GM12865 (cell line): Measurements from ENCODE around the gene KIAA1217.

Source experiments
- DNase-seq: peaks from one replicate; pipeline ENCODE4 v3.0.0; 2010; ENCODE audit warnings: low read depth
- H3K4me3 ChIP-seq: 2 replicates; pipeline ENCODE4 v1.5.1; 2011; ENCODE audit warnings: mild to moderate bottlenecking, low read depth, low read length, control low read depth
- TF ChIP-seq, protein P1 (sequence below): IDR thresholded peaks from 2 replicates; pipeline ENCODE4 v1.5.1; 2011; ENCODE audit warnings: low read length, control low read depth, low read depth, inconsistent platforms; ENCODE audit not compliant: insufficient read depth; ENCODE audit errors: missing control alignments

The KIAA1217 gene

DNA sequence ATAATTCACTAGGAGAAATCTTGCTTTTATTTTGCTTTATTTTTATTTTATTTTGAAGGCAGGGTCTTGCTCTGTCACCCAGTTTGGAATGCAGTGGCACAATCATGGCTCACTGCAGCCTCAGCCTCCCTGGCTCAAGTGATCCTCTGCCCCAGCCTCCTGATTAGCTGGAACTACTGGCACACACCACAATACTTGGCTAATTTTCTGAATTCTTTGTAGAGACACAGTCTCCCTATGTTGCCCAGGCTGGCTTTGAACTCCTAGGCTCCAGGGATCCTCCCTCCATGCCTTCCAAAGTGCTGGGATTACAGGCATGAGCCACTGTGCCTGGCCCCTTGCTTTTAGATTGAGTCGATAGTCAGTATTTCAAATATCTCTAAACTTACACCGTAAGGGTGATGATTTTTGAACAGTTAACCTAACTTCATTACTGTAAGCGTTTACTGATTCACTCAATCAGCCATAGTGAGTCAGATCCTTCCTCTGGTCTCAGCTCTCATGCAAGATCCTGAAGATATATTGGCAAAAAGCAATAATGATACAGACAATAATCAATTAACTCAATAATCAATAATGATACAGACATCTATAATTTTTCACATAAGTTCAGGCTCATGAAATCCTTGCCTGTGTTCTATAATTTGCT is 239.5 kb downstream of the KIAA1217 start:
- no peak overlapping the region for H3K4me3 ChIP-seq
- DNase-seq = no peak
- TF ChIP-seq, protein P1, sequence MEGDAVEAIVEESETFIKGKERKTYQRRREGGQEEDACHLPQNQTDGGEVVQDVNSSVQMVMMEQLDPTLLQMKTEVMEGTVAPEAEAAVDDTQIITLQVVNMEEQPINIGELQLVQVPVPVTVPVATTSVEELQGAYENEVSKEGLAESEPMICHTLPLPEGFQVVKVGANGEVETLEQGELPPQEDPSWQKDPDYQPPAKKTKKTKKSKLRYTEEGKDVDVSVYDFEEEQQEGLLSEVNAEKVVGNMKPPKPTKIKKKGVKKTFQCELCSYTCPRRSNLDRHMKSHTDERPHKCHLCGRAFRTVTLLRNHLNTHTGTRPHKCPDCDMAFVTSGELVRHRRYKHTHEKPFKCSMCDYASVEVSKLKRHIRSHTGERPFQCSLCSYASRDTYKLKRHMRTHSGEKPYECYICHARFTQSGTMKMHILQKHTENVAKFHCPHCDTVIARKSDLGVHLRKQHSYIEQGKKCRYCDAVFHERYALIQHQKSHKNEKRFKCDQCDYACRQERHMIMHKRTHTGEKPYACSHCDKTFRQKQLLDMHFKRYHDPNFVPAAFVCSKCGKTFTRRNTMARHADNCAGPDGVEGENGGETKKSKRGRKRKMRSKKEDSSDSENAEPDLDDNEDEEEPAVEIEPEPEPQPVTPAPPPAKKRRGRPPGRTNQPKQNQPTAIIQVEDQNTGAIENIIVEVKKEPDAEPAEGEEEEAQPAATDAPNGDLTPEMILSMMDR = no peak

DNA sequence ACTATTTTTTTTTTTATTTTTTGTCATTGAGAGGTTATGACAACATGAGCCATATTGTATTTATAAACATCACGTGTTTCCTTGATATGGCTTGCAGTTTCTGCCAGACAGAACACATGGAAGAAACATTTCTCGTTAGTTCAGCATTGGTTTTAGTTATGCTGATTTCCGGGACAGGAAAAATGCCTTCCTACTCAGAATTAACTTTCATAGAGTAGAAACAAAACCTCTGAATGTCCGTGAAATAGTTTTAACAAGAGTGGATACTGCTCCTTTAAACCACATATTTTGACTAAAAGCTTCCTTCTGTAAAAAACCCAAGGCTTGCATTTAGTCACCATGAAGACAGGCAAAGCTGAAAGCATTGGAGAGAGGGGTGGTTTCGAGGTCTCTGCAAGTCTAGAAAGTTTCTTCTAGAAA is 240.4 kb downstream of the KIAA1217 start:
- TF ChIP-seq, protein P1 = no peak
- peak; percentile 55 for DNase-seq
- no peak overlapping the region for H3K4me3 ChIP-seq

DNA sequence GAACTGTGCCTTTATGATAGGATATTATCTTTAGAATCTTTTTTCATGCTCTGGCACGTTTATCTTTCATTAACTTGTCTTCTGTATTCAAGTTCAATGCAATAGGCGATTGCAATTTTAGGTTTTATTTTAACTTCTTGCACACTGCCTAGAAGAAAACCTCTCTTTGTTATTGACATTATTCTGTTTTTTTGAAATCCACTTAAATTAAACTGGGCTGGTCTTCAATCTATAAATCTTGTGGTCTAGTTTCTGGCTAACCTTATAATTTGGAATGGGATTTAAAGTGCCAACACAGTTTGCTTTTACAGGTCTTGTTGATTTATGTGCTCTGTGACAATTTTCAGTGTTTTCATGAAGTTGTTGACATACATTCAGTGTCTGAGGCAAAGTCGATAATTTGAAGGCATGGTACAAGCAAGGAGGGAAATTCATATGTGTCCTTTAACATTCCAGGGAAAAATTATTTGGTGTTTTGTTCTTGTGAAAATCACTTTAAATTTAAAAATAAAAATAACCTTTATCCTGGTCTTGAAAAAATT is 240.9 kb downstream of the KIAA1217 start:
- H3K4me3 ChIP-seq = no peak overlapping the region
- TF ChIP-seq, protein P1 = no peak
- DNase-seq = no peak

DNA sequence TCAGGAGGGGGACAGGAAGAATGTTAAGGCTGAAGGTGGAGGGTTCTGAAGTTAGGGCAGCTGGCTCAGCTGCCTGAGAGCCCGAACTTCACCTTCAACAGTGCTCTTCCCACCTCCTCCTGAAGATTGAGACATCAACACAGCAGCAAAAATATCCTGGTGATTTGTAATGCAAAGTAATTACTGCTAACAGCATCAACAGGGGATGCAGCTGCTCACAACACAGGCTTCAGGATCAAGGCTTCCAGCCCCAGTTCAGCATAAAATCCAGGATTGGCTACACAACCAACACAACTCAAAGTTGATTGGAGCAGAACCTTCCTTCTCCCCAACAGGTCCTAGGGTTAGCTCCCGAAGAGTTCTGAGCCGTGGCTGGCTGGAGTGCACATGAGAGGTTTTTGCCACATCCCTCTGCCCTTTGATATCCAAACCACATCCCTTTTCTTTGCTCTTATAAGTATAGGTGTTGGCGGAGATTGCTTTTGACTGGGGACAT is 242.4 kb downstream of the KIAA1217 start:
- no peak for DNase-seq
- H3K4me3 ChIP-seq = no peak overlapping the region
- TF ChIP-seq, protein P1 = no peak

DNA sequence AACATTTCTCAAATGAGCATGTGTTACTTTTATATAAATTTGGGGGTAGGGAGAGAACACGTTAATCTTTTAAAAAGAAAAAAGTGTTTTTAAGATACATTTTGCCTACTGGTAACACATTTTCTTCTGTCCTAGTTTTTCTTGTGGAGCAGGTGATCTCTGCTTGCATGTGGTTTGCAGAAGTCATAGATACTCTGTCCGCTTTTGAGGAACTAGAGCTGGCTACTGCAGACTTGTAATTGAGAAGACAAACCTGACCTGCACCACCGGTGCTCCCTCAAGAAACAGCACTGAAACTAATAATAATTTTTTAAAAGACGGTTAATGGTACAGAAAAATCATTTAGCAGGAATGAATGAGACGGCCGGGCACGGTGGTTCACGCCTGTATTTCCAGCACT is 243.1 kb downstream of the KIAA1217 start:
- TF ChIP-seq, protein P1 = no peak
- no peak overlapping the region for H3K4me3 ChIP-seq
- DNase-seq = no peak

DNA sequence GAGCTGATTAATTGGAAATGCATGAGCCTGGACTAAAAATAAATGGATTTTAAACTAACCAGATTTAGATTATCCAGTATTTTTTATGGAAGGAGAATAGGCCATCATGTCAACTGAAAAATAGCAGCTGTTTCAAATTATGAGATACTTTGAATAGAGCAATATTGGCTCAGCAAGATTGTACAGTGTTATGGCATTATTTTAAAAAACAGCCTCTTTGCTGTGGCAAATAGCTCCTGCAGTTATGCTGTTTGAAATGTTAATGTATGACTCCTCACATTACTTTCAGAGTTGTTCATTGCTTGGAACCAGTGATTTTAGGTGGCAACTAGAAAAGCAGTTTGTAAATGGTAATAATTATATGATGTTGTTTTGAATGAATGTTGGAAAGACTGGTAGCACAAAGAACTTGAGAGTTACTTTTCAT is 244.5 kb downstream of the KIAA1217 start:
- no peak for DNase-seq
- TF ChIP-seq, protein P1 = no peak
- no peak overlapping the region for H3K4me3 ChIP-seq

DNA sequence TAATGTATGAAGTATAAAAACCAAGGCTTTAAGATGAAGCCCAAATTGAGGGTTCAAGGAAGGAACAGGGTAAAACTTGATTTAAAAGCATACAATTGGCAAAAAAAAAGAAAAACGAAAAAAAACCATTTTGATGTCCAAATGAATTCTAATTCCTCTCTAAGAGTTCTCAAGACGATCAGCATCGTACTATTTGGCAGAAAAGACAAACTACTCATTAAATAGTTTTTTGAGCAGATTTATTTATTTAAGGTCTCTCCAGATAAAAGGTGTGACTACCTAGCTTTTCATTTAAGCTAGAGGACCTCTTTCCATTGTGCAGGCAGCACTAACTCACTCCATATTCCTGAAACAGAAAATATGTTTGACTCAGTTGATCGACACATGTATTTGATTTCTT is 245.0 kb downstream of the KIAA1217 start:
- H3K4me3 ChIP-seq = no peak overlapping the region
- TF ChIP-seq, protein P1 = no peak
- no peak for DNase-seq
